ENCODE measurements around the gene CETP. TPM values are rescaled to one million over a fixed set of nuclear protein-coding genes. Genes with fewer than 3 reads are reported as not detected.

The CETP gene
- total and polyA plus RNA-seq, 2 of the 13 experiments (the other 11 are each of a cell fraction or from before 2014, with no cell fraction given): 0.31 to 9.8 TPM

- TF ChIP-seq, protein P1, sequence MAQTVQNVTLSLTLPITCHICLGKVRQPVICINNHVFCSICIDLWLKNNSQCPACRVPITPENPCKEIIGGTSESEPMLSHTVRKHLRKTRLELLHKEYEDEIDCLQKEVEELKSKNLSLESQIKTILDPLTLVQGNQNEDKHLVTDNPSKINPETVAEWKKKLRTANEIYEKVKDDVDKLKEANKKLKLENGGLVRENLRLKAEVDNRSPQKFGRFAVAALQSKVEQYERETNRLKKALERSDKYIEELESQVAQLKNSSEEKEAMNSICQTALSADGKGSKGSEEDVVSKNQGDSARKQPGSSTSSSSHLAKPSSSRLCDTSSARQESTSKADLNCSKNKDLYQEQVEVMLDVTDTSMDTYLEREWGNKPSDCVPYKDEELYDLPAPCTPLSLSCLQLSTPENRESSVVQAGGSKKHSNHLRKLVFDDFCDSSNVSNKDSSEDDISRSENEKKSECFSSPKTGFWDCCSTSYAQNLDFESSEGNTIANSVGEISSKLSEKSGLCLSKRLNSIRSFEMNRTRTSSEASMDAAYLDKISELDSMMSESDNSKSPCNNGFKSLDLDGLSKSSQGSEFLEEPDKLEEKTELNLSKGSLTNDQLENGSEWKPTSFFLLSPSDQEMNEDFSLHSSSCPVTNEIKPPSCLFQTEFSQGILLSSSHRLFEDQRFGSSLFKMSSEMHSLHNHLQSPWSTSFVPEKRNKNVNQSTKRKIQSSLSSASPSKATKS (CRISPR knock-in tag; IDR thresholded peaks at IDR 0.05): no peak
- TF ChIP-seq CC2D1A (CRISPR knock-in tag; IDR thresholded peaks at IDR 0.05) (no peak), SP1 (IDR thresholded peaks at IDR 0.05) (no peak), SP1 (CRISPR knock-in tag; IDR thresholded peaks at IDR 0.05) (no peak), ZNF850 (CRISPR knock-in tag; conservative IDR thresholded peaks at IDR 0.05) (no peak), NFE2L1 (CRISPR knock-in tag; IDR thresholded peaks at IDR 0.05; ENCODE audit: borderline replicate concordance) (no peak), ZFP82 (CRISPR knock-in tag; IDR thresholded peaks at IDR 0.05; ENCODE audit: borderline replicate concordance) (no peak), ZNF75D (CRISPR knock-in tag; IDR thresholded peaks at IDR 0.05; ENCODE audit: borderline replicate concordance) (no peak), ELK4 (CRISPR knock-in tag; IDR thresholded peaks at IDR 0.05; ENCODE audit: borderline replicate concordance) (no peak), SRY (CRISPR knock-in tag; IDR thresholded peaks at IDR 0.05) (peak; percentile 74; the same call in 1 of the 2 replicates), POLR2G (IDR thresholded peaks at IDR 0.05; ENCODE audit: low read depth, low read length) (no peak), ZNF337 (CRISPR knock-in tag; IDR thresholded peaks at IDR 0.05; ENCODE audit: borderline replicate concordance, low read depth) (no peak), ZKSCAN5 (CRISPR knock-in tag; IDR thresholded peaks at IDR 0.05) (no peak), NR2F6 (IDR thresholded peaks at IDR 0.05) (no peak), NR2F6 (CRISPR knock-in tag; IDR thresholded peaks at IDR 0.05) (0 out of 2 replicates have a peak, but pooled peaks have one; percentile 11), REPIN1 (CRISPR knock-in tag; IDR thresholded peaks at IDR 0.05; ENCODE audit: borderline replicate concordance, low read depth) (no peak), ZNF329 (CRISPR knock-in tag; IDR thresholded peaks at IDR 0.05; ENCODE audit: low read depth) (no peak), TBX3 (IDR thresholded peaks at IDR 0.05; ENCODE audit: borderline replicate concordance) (no peak)
- TF ChIP-seq, protein P2, sequence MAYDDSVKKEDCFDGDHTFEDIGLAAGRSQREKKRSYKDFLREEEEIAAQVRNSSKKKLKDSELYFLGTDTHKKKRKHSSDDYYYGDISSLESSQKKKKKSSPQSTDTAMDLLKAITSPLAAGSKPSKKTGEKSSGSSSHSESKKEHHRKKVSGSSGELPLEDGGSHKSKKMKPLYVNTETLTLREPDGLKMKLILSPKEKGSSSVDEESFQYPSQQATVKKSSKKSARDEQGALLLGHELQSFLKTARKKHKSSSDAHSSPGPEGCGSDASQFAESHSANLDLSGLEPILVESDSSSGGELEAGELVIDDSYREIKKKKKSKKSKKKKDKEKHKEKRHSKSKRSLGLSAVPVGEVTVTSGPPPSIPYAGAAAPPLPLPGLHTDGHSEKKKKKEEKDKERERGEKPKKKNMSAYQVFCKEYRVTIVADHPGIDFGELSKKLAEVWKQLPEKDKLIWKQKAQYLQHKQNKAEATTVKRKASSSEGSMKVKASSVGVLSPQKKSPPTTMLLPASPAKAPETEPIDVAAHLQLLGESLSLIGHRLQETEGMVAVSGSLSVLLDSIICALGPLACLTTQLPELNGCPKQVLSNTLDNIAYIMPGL (CRISPR knock-in tag; IDR thresholded peaks at IDR 0.05; ENCODE audit: borderline replicate concordance in 1 of 2, low read depth in 1 of 2): no peak
- TF ChIP-seq, protein P3, sequence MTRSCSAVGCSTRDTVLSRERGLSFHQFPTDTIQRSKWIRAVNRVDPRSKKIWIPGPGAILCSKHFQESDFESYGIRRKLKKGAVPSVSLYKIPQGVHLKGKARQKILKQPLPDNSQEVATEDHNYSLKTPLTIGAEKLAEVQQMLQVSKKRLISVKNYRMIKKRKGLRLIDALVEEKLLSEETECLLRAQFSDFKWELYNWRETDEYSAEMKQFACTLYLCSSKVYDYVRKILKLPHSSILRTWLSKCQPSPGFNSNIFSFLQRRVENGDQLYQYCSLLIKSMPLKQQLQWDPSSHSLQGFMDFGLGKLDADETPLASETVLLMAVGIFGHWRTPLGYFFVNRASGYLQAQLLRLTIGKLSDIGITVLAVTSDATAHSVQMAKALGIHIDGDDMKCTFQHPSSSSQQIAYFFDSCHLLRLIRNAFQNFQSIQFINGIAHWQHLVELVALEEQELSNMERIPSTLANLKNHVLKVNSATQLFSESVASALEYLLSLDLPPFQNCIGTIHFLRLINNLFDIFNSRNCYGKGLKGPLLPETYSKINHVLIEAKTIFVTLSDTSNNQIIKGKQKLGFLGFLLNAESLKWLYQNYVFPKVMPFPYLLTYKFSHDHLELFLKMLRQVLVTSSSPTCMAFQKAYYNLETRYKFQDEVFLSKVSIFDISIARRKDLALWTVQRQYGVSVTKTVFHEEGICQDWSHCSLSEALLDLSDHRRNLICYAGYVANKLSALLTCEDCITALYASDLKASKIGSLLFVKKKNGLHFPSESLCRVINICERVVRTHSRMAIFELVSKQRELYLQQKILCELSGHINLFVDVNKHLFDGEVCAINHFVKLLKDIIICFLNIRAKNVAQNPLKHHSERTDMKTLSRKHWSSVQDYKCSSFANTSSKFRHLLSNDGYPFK (CRISPR knock-in tag; IDR thresholded peaks at IDR 0.05; ENCODE audit: borderline replicate concordance): peak; percentile 10; the same call in 1 of the 2 replicates
- TF ChIP-seq, protein P4, sequence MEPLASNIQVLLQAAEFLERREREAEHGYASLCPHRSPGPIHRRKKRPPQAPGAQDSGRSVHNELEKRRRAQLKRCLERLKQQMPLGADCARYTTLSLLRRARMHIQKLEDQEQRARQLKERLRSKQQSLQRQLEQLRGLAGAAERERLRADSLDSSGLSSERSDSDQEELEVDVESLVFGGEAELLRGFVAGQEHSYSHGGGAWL (CRISPR knock-in tag; IDR thresholded peaks at IDR 0.05): 0 out of 2 replicates have a peak, but pooled peaks have one; percentile 47
Measured at GRCh38 chr16:56972403-56973293, 10.9 kb downstream of the CETP start (continued).
